Activated T-helper 1 cell treated with anti-CD3 and anti-CD28 coated beads, Interleukin-2, amount 50 U/mL, for 16 hours (primary cell): ENCODE results near the gene WDR35.

Experiments
- DNase-seq, 2 donors: peaks; one replicate each; pipeline ENCODE4 v3.0.0-alpha.2; 2020; ENCODE audit warnings: low read depth in 1 of 2, low spot score in 1 of 2

The WDR35 gene

DNA sequence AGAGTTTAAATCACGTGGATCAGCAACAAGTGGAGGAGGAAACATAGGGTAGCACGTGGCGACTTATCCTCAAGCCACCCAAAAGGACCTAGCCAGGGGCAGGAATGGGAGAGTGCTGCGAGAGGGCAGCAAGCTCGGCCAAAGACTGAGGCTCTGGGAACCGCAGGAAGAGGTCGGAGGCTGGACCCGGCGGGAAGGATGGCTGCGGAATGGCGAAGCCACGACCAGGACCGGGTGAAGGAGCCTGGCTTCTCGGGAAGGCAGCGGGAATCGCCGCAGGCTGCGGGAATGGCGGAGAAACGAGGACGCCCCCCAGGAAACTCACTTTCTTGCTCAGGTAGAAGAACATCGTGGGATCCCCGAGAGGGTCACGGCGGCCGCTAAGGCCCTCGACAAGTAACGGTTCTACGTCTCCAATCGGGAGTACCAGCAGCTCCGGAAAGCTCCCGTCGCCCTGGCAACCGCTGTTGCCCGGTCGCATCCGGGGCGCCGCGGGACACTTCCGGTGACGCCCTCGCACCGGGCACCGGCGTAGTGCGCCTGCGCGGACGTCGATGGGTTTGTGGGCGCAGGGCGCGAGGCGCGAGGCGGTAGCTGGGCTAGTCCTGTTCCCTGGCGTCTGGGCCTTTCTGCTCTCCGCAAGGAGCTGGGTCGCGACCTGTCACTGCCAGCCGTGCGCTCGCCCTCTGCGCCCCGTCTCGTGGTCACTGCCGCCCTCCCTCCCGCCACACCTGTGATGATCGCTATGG is at the start of gene WDR35:
Gene WDR35 (minus strand): TSS at position 439 of the 749 bp plus-strand sequence. CDS start 90 bp downstream, at position 349.
- peak; percentile 79 to 83 for DNase-seq

GRCh38 chr2:20037660-20038059 is 47.8 kb upstream of the WDR35 start:
- DNase-seq: no peak

- DNase-seq: no peak
These were observed 46.2 kb upstream of the WDR35 start for GRCh38 chr2:20035955-20036666.

GRCh38 chr2:20034821-20035220 is 44.9 kb upstream of the WDR35 start:
- DNase-seq: no peak

- no peak for DNase-seq
These were observed 44.3 kb upstream of the WDR35 start for GRCh38 chr2:20034218-20034617.

GRCh38 chr2:20033322-20033721 is 43.4 kb upstream of the WDR35 start:
- DNase-seq: no peak

DNA sequence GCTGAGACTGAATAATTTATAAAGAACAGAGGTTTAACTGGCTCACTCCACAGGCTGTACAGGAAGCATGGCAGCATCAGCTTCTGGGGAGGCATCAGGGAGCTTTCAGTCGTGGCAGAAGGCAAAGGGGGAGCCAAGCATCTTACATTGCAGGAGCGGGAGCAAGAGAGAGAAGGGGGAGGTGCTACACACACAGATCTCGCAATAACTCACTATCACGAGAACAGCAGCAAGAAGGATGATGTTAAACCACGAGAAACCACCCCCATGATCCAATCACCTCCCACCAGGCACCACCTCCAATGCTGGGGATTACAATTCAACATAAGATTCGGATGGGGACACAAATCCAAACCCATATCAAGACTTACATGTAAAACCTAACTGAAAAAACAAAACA is 40.3 kb upstream of the WDR35 start:
- no peak for DNase-seq

- DNase-seq: no peak
These were observed 38.0 kb upstream of the WDR35 start for GRCh38 chr2:20027705-20028434.

GRCh38 chr2:20027260-20027677 is 37.4 kb upstream of the WDR35 start:
- DNase-seq: no peak

DNA sequence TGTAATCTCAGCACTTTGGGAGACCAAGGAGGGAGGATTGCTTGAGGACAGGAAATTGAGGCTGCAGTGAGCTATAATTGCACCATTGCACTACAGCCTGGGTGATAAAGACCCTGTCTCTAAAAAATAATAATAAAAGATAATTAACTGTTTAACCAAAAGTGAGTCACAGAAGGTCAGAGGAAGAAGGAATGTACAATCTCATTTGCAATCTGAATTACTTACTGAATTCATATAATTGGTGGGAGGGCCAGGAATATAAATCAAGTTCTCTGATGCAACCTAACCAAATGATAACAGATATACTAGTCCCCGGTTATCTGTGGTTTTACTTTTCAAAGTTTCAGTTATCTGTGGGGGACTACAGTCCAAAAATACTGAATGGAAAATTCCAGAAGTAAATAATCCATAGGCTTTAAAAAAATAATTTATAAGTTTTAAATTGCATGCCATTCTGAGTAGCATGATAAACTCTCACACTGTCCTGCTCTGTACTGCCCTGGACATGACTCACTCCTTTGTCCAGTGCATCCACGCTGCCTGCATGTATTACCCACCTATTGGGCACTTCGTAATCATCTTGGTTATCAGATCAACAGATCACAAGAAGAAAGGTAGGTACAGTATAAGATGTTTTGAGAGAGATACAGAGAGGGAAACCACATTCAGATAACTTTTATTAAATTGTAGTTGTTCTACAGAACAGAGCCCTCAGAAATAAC is 35.3 kb upstream of the WDR35 start:
- no peak for DNase-seq

- no peak for DNase-seq
These were observed 33.8 kb upstream of the WDR35 start for GRCh38 chr2:20023688-20024087.

- DNase-seq: no peak
These were observed 31.6 kb upstream of the WDR35 start for GRCh38 chr2:20021405-20022009.

- DNase-seq: no peak
These were observed 29.8 kb upstream of the WDR35 start for GRCh38 chr2:20019747-20020146.

DNA sequence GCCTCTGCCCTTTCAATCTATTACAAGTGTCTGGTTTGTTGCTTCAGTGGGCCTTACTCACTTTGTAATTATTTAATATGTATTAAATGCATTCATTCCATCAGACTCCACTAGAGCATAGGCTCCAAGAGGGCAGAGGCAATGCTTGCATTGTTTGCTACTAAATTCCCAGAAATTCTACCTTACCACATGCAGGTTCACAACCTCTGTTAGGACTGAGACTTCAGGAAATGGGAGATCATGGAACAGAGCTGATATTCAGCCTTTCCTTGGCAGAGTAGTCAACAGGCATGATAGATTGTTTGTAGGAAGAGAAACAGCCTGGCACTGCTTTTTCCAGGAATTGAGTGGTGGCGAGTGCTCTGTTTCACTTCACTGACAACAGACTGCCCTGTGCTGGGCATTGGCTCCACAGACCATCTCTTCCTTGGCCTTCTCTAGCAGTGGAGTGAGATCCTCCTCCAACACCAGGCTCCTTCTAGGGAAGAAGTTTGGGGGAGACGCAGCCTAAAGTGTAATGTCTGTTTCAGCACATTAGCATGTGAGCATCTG is 28.8 kb upstream of the WDR35 start:
- DNase-seq: no peak

DNA sequence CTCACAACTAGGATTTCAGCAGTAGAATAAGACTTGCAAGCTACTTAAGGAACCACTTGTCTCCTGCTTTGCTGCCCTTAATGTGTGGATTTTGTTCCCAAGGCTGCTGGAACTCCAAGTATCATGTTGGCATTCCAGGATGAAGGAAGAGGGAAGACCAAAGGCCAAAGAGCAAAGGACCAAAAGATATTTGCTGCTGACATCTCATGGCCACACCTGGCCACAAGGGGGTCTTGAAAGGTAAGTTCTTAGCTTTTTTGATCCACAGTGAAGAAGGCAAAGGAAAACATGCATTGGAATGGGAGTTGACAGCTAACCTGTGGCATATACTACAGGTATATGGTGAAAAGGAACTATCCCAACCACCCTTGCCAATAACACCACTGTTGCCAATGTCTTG is 26.4 kb upstream of the WDR35 start:
- DNase-seq: no peak

DNA sequence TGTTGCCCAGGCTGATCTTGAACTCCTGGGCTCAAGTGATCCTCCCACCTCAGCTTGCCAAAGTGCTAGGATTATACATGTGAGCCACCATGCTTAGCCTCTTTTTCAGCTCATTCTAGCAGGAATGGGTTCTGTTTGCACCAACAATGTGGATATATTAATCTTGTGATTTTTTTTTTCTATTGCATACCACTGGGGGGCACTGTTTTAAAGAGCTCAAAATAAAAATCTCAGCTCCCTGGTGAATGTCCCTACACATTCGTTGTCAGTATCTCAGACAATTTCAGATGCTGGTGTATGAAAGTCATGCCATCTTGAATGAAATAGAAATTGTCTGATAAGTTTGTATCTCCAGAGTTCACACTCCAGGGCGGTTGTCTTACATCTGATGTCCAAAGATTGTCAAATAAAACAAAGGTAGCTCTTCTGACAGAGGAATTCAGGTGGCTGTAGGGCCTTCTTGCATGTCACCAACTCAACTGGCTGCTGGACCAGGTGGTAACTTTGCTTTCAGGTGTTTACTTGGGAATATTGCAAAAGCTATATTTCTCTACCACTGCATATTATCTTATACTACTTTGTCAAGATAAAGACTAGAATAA is 25.7 kb upstream of the WDR35 start:
- no peak for DNase-seq

DNA sequence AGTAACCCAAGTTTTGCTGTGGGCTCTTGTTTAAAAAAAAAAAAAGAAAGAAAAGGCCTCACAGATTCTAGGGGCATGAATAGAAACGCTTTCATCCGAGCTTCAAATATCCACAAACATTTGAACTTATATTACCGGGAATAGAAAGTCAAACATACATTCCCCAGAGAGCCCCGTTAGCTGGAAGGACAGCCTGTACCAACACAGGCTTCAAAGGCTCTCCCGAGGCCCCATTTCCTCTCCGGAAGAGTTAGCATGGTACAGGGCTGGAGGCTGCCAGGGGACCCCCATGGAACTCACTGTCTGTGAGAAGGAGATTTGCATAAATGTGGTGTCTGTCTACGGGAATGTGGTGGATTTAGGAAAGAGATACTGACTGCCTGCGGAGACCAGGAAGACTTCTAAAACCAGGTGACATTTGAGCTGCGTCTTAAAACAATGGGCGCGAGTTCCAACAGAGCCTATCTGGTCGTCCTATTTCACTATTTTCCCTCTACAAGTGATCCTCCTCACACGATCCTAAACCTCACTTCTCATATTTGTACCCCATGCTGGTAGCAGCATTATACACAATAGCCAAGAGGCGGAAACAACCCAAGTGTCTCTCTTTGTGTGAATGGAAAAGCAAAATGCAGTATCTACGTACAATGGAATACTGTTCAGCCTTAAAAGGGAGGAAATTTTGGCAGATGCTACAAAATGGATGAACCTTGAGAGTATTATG is 23.4 kb upstream of the WDR35 start:
- no peak for DNase-seq

DNA sequence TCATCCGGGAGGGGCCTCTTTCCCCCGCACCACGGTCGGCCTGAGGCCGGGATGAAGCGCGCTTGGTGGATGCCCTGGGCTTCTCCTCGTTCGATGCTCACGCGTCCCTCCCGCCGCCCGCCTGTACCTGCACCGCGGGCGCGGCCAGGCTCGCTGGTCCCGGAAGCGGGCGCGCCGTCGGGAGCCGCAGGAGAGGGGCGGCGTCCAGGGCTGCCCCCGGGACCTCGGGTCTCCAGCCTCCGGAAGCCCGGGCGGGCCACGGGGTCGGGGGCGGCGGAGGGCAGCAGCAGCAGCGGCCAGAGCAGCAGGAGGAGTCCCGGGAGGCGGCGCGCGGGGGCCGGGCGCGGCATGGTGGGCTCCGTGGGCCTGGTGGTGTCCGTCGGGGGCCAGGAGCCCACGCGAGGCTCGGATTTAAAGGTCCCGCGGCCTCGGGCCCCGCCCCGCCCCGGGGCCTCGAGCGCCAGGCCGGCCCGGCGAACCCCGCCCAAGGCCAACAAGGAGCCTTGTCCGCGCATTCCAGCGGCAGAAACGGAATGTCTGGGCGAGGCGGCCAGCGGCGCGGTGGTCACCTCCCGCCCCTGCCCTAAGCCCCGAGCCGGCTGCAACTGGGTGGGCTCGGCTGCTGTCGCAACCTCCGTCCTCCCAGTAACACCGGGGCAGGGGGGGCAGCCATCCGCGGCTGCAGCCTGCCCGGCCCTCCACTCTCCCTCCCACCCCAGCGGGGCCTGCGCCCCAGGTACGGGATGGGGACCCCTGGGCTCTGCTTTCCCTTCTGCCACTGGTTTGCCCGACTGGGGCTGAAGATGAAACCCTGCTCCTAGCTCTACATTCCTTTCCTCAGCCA is 22.6 kb upstream of the WDR35 start, which contains the start of gene MATN3:
Gene MATN3 (minus strand): TSS at position 387 of the 844 bp plus-strand sequence. CDS start 37 bp downstream, at position 350.
- DNase-seq: no peak

DNA sequence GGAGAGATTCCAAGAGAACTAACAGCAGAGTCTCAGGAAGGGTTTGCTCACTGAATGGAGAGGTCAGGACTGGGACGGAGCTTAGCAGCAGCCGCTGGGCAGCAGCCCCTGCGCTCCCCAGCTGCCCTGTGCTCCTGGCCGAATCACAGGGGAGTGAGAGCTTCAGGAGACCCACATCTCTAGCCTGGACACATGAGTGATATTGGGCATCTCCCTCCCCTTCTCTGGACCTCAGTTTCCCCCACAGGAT is 22.1 kb upstream of the WDR35 start:
- DNase-seq: no peak
